Measurements from ENCODE around the gene PAOX. TPM values are rescaled to one million over a fixed set of nuclear protein-coding genes. Genes with fewer than 3 reads are reported as not detected.

The PAOX gene
- total and polyA plus RNA-seq, 2 donors (not counting 1 experiment from before 2014, with no cell fraction given): 21.1 to 24.9 TPM

DNA sequence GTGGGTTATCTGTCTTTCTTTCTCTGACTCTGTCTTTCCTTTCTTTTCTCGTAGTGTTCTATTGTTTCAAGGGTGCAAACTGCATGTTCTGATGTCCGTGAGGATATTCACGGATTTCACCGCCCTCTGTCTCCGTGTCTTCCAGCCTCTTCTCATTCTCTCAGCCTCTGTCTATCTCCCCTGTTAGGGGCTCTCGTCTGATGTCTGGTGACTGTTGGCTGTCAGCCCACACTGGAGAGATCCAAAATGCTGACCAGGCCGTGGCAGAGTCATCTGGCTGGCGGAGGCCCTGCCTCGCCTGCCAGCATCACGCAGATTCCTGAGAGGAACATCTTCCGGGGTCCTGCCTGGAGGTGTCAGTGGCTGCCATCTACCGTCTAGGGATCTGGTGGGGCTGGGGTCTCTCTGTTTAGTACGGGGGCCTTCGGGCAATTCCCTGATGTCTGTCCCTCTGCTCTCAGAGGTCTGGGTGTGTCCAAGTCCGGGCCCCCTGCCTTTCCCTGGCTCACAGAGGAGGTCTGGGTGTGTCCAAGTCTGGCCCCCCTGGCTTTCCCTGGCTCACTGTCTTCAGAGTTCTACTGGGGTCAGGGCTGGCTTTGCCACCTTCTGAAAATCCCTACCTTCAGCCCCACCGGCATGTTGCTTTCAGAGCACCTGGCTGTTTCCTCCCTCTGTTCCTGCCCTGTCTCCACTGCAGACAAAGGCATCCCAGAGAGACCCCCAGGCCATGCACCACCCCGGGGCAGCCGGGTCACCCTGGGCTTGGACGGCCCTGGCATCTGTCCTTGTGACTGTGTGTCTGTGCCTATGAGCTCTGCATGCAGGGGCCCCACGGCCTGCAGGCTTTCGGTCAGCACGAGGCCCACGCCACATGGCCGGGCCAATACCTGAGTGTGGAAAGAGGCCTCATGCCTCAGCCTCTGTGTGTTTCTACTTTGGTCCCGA lies 60.7 kb downstream of the PAOX start:
- ChIA-PET POLR2A (no interaction called here), CTCF (interaction anchor here (3.0 kb wide), 1 partner anchor 110 kb away, joined by 22 read pairs; no protein-coding TSS in a partner anchor)
- peaks cover 0 to 2% (median 0%) of the 10 kb centered on the region in 4 experiments for H3K27me3 ChIP-seq (replicated peaks in 1 of 4; ENCODE audit: control extremely low read depth in 1 of 4, control insufficient read depth in 3 of 4, insufficient read depth in 4 of 4, low read length in 3 of 4)
- no peak for ATAC-seq (ENCODE audit: low read depth)
- WGBS (ENCODE audit: insufficient coverage): 92% methylated on average over 25 of the region's 25 CpGs
- no peak overlapping the region for H3K27ac ChIP-seq (ENCODE audit: low read length in 2 of 2)
- H3K27me3 Mint-ChIP-seq: peaks cover 5% of the 10 kb centered on the region
- no peak overlapping the region for H3K4me3 Mint-ChIP-seq
- no peaks in the 10 kb centered on the region for H3K9me3 Mint-ChIP-seq (ENCODE audit: insufficient read depth)
- H3K36me3 ChIP-seq (replicated peaks in 1 of 2; ENCODE audit: control extremely low read depth in 1 of 2, control insufficient read depth in 1 of 2, extremely low read depth in 1 of 2, insufficient read depth in 2 of 2, low read length in 1 of 2): no peaks in the 10 kb centered on the region
- no peak overlapping the region for H2AFZ ChIP-seq (ENCODE audit: insufficient read depth, low read depth, low read length, poor library complexity, severe bottlenecking)
- TF ChIP-seq EZH2 (IDR thresholded peaks at IDR 0.05; ENCODE audit: borderline replicate concordance, insufficient read depth, low read depth, low read length, poor library complexity, severe bottlenecking) (no peak), CTCF (IDR thresholded peaks at IDR 0.05) (no peak)
- no peaks in the 10 kb centered on the region for H3K79me2 ChIP-seq (ENCODE audit: control insufficient read depth, insufficient read depth, low read length)
- H4K20me1 ChIP-seq (ENCODE audit: control insufficient read depth, insufficient read depth, low read length, poor library complexity, severe bottlenecking): no peaks in the 10 kb centered on the region
- H3K4me2 ChIP-seq (replicated peaks; ENCODE audit: low read depth, low read length, poor library complexity, severe bottlenecking): no peak overlapping the region
- peak; percentile 3 for DNase-seq
- H3K4me3 ChIP-seq (ENCODE audit: control extremely low read depth in 1 of 5, extremely low read depth in 1 of 5, insufficient read depth in 1 of 5, low read depth in 2 of 5, low read length in 4 of 5): no peak overlapping the region
- H3K27ac Mint-ChIP-seq: no peak overlapping the region
- H3K4me1 ChIP-seq (ENCODE audit: control insufficient read depth in 2 of 2, insufficient read depth in 2 of 2, low read length in 2 of 2): peaks cover 0 to 7% of the 10 kb centered on the region in 2 donors
- intact Hi-C loops (cut with micrococcal nuclease): loop anchor here (10.0 kb wide), 1 partner anchor 85 kb away; the partner anchor contains the start of gene CYP2E1
- H3K9me3 ChIP-seq (ENCODE audit: control extremely low read depth in 1 of 3, control insufficient read depth in 2 of 3, insufficient read depth in 1 of 3, low read length in 2 of 3): peaks cover 0 to 11% (median 0%) of the 10 kb centered on the region in 3 donors
- peaks cover 5% of the 10 kb centered on the region for H3K4me1 Mint-ChIP-seq
- H3K9ac ChIP-seq (ENCODE audit: low read length): no peak overlapping the region
